Measurements from ENCODE around the gene COL7A1. TPM values are rescaled to one million over a fixed set of nuclear protein-coding genes. Genes with fewer than 3 reads are reported as not detected.

COL7A1 gene
- total RNA-seq, 4 donors from 2014 or later = 4.8 to 19.1 (median 12.9) TPM

- no peak for TF ChIP-seq POLR2AphosphoS5 (IDR thresholded peaks at IDR 0.05)
- TF ChIP-seq CTCF (IDR thresholded peaks at IDR 0.05) = no peak
- no peak for TF ChIP-seq POLR2A (IDR thresholded peaks at IDR 0.05)
- TF ChIP-seq EP300 (IDR thresholded peaks at IDR 0.05; ENCODE audit: low read depth) = no peak
- DNase-seq = no peak
- no peaks in the 10 kb centered on the region for H3K36me3 ChIP-seq
- H3K27ac ChIP-seq = no peak overlapping the region
- intact Hi-C loops (cut with DNase I; ENCODE audit: low total_unique reads) = no loop called here
- 88% methylated on average over 20 of the region's 20 CpGs; no CpG with 5 or more reads in 1 of the 2 donors for whole genome bisulfite sequencing, 2 donors (ENCODE audit: low coverage in 1 of 2)
- H3K9me3 ChIP-seq = no peaks in the 10 kb centered on the region
- no peaks in the 10 kb centered on the region for H3K27me3 ChIP-seq
- in situ Hi-C loops (cut with MboI; ENCODE audit: low pct_ligation_motif_present in 1 of 4, low pct_unique_long_range_greater_than_20kb in 1 of 4, low sequenced_read_pairs in 3 of 4) = no loop called here
- no peak overlapping the region for H3K4me3 ChIP-seq
- H3K4me1 ChIP-seq = peaks cover 5 to 24% (median 16%) of the 10 kb centered on the region in 4 donors
These were observed 32.6 kb downstream of the COL7A1 start for GRCh38 chr3:48562367-48563095.

GRCh38 chr3:48561045-48561736 is 33.9 kb downstream of the COL7A1 start:
- Histone ChIP-seq H3K4me1 (peaks cover 8 to 33% (median 25%) of the 10 kb centered on the region in 4 donors), H3K27ac (peak overlapping the region; percentile 44 to 67 (median 50)), H3K4me3 (peak overlapping the region in 3 of 4 donors; percentile 7 to 29 (median 11)), H3K27me3 (no peaks in the 10 kb centered on the region), H3K9me3 (no peaks in the 10 kb centered on the region), H3K36me3 (no peaks in the 10 kb centered on the region)
- intact Hi-C loops (cut with DNase I; ENCODE audit: low total_unique reads) = no loop called here
- WGBS, 2 donors (ENCODE audit: low coverage in 1 of 2) = 49% methylated on average over 21 of the region's 21 CpGs; no CpG with 5 or more reads in 1 of the 2 donors
- no peak for TF ChIP-seq POLR2AphosphoS5 (IDR thresholded peaks at IDR 0.05)
- TF ChIP-seq CTCF (IDR thresholded peaks at IDR 0.05) = peak in 1 of 5 experiments; percentile 9
- no peak for TF ChIP-seq EP300 (IDR thresholded peaks at IDR 0.05; ENCODE audit: low read depth)
- in situ Hi-C loops (cut with MboI; ENCODE audit: low pct_ligation_motif_present in 1 of 4, low pct_unique_long_range_greater_than_20kb in 1 of 4, low sequenced_read_pairs in 3 of 4) = no loop called here
- DNase-seq = peak; percentile 61

- peak overlapping the region; percentile 44 to 67 (median 50) for H3K27ac ChIP-seq
- intact Hi-C loops (cut with DNase I; ENCODE audit: low total_unique reads) (no loop called here), in situ Hi-C loops (cut with MboI; ENCODE audit: low pct_ligation_motif_present in 1 of 4, low pct_unique_long_range_greater_than_20kb in 1 of 4, low sequenced_read_pairs in 3 of 4) (no loop called here)
- peaks cover 11 to 38% (median 29%) of the 10 kb centered on the region in 4 donors for H3K4me1 ChIP-seq
- 19 to 25% methylated on average over 3 to 5 of the region's 5 CpGs for WGBS, 2 donors (ENCODE audit: low coverage in 1 of 2)
- H3K36me3 ChIP-seq = no peaks in the 10 kb centered on the region
- H3K4me3 ChIP-seq = peak overlapping the region in 3 of 4 donors; percentile 7 to 29 (median 11)
- no peak for TF ChIP-seq POLR2AphosphoS5 (IDR thresholded peaks at IDR 0.05)
- no peak for TF ChIP-seq EP300 (IDR thresholded peaks at IDR 0.05; ENCODE audit: low read depth)
- no peak for TF ChIP-seq CTCF (IDR thresholded peaks at IDR 0.05)
- no peak for TF ChIP-seq POLR2A (IDR thresholded peaks at IDR 0.05)
- no peaks in the 10 kb centered on the region for H3K27me3 ChIP-seq
- no peak for DNase-seq
- H3K9me3 ChIP-seq = no peaks in the 10 kb centered on the region
These were observed 34.5 kb downstream of the COL7A1 start for GRCh38 chr3:48560648-48561018.

- Histone ChIP-seq H3K36me3 (no peaks in the 10 kb centered on the region), H3K27ac (peak overlapping the region; percentile 75 to 88 (median 83)), H3K4me1 (peaks cover 11 to 47% (median 33%) of the 10 kb centered on the region in 4 donors), H3K4me3 (no peak overlapping the region), H3K27me3 (no peaks in the 10 kb centered on the region), H3K9me3 (no peaks in the 10 kb centered on the region)
- in situ Hi-C loops (cut with MboI; ENCODE audit: low pct_ligation_motif_present in 1 of 4, low pct_unique_long_range_greater_than_20kb in 1 of 4, low sequenced_read_pairs in 3 of 4) (no loop called here), intact Hi-C loops (cut with DNase I; ENCODE audit: low total_unique reads) (no loop called here)
- 59% methylated on average over 6 of the region's 6 CpGs; no CpG with 5 or more reads in 1 of the 2 donors for WGBS, 2 donors (ENCODE audit: low coverage in 1 of 2)
- peak; percentile 43 for DNase-seq
- TF ChIP-seq CTCF (IDR thresholded peaks at IDR 0.05) (no peak), POLR2A (IDR thresholded peaks at IDR 0.05) (no peak), EP300 (IDR thresholded peaks at IDR 0.05; ENCODE audit: low read depth) (no peak), POLR2AphosphoS5 (IDR thresholded peaks at IDR 0.05) (no peak)
These were observed 36.5 kb downstream of the COL7A1 start for GRCh38 chr3:48558493-48559134.
